GM19395 (cell line): ENCODE measurements around the gene NUCKS1.
A peak's percentile ranks its signal among the peaks of the same experiment; 100 is the strongest.
"Not testable (repeated sequence)": the region's sequence is repeated elsewhere in the genome, so short reads cannot be mapped to it uniquely, and the experiment has no call there.

ENCODE experiments used
- ATAC-seq: cut with Tn5 transposase; IDR thresholded peaks from one replicate; pipeline ENCODE4 v1.9.1; 2021; ENCODE audit warnings: mild to moderate bottlenecking, moderate library complexity; ENCODE audit not compliant: unreplicated experiment

Gene NUCKS1

GRCh38 chr1:205735218-205735617, 14.8 kb downstream of the NUCKS1 start:
- ATAC-seq = no peak

DNA sequence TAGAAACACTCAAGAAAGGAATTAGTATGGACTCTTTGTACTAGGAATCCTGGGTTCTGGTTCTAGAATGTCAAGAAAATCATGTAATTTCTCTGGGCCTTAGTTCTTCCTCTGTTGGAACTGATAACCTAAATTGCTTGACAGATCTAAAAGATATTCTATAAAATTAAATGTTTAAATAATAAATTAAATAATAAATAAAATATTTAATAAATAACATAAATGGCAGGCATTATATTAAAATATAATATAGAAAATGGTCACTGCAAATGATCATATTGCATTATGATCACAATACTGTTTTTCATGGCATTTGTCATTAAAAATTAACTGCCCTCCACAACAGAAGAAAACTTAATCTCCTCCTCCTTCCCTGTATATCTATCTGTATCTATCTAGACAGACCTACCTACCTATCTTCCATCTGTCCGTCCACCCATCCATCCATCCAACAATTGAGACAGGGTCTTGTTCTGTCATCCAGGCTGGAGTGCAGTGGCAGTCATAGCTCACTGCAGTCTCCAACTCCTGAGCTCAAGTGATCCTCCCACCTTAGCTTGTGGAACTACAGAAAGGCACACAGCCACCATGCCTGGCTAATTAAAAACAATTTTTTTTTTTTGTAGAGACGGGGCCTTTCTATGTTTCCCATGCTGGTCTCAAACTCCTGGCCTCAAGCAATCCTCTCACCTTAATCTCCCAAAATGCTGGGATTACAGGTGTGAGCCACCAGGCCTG, 16.4 kb downstream of the NUCKS1 start:
- no peak for ATAC-seq

GRCh38 chr1:205729945-205730610, 19.9 kb downstream of the NUCKS1 start:
- ATAC-seq = no peak

DNA sequence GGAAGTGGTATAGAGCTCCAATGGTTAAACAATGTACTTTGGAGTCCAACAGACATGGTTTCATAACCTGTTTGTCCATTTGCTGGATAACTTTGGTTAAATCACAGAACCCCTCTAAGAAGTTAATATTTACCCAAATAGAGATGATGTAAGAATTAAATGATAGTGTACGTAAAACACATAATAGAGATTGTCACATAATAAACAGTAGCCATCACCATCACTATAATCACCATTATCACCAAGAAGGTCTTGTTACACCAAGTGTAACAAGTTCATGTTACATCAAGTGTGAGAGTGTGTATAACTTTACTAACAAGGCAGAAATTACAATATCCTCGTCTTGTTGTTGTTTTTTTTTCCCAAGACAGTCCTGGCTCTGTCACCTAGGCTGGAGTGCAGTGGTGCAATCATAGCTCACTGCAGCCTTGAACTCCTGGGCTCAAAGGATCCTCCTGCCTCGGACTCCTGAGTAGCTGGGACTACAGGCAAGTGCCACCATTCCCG, 23.3 kb downstream of the NUCKS1 start:
- no peak for ATAC-seq

GRCh38 chr1:205725514-205725913, 24.5 kb downstream of the NUCKS1 start:
- no peak for ATAC-seq

DNA sequence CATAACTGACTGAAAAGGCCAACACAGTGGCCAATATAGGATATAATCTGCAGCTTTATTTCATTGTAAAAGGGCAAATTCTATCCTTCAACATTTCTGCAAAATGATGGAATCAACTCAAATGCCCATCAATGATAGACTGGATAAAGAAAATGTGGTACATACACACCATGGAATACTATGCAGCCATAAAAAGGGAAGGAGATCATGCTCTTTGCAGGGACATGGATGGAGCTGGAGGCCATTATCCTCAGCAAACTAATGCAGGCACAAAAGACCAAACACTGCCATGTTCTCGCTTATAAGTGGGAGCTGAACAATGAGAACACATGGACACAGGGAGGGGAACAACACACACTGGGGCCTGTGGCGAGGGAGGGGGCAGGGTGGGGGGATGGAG, 29.2 kb downstream of the NUCKS1 start:
- ATAC-seq = not testable (repeated sequence)

DNA sequence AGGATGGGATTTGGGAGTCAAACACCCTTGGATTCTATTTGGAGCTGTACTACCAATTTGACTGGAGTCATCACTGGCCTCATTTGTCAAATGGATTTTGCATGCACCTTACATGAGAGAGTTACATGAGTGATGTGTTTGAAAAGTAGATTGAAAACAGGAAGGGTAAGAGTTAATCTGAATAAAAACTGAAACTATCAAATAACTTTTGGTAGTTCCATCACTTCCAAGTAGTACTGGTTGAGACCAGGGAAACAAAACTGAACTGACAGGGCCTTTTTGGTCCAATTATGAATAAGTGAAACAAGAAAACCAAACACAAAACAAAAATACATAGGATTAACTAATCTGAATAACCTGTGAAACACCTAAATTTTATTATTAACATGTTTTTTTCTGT, 30.2 kb downstream of the NUCKS1 start:
- ATAC-seq = no peak

GRCh38 chr1:205719015-205719414, 31.0 kb downstream of the NUCKS1 start:
- ATAC-seq = no peak

- ATAC-seq = no peak
Observed at GRCh38 chr1:205716371-205717132, 33.4 kb downstream of the NUCKS1 start.

DNA sequence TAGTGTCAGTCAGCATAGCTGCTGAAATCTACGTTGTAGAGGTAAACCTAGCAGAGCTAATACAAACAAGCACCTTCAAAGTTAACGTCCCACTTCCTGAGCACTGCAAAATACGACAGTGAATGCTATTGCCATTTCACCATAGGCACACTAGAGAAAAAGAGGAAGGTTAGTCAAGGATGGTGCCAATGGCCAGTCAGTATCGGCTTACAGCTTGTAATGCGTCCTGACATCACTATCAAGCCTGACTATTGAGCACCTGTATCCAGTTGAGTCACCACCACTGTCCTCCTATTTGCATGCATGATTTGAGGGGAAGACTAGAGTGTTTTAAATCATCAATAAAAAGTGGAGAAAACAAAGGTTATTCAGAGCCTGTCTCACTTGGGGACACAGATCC, 34.4 kb downstream of the NUCKS1 start:
- ATAC-seq = no peak

DNA sequence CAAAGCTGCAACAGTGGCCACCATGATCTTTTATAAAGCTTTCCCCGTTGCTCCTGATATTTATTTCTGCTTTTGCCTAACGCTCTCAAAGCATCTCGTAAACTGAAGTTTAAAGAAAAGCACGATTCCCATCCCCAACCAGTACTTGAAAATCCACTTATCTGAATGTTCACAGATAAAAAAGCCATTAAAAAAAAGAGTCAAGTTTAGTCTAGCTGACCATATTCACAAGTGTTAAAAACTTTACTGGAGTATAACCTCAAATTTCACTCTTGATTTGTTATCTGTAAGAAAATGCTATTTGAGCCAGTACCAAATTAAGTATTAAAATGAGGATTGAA, 35.1 kb downstream of the NUCKS1 start:
- no peak for ATAC-seq

DNA sequence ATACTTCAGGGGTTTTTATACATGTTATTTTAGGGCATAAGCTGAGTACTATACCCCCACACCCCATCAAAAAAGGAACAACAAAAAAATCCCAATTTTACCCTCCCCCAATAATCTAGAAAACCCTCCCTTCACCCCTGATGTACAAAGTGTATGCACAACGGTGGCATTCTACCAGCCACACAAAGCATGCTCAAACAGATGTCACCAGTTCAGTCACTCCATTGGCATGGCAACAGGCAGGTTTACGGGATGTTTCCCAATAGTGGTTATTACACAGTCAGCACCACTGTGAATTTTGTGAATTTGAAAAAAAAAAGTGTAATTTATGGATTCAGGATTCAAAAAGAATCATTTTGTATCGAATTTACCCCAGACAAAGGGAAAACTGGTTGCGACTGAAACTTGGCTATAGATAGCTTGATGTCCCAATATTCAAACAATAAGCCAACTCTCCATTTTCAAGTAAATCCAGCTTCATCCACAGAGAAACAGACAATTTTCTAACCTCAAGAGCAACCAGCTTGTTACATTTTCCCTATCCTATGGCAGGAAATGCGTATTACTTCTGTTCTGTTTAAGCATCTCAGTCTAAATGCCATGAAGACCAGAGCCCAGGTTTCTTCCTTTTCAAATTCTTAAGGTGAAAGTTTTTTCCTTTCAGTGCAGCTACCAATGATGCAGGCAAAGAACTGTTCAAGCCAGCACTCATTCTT, 35.6 kb downstream of the NUCKS1 start:
- no peak for ATAC-seq

DNA sequence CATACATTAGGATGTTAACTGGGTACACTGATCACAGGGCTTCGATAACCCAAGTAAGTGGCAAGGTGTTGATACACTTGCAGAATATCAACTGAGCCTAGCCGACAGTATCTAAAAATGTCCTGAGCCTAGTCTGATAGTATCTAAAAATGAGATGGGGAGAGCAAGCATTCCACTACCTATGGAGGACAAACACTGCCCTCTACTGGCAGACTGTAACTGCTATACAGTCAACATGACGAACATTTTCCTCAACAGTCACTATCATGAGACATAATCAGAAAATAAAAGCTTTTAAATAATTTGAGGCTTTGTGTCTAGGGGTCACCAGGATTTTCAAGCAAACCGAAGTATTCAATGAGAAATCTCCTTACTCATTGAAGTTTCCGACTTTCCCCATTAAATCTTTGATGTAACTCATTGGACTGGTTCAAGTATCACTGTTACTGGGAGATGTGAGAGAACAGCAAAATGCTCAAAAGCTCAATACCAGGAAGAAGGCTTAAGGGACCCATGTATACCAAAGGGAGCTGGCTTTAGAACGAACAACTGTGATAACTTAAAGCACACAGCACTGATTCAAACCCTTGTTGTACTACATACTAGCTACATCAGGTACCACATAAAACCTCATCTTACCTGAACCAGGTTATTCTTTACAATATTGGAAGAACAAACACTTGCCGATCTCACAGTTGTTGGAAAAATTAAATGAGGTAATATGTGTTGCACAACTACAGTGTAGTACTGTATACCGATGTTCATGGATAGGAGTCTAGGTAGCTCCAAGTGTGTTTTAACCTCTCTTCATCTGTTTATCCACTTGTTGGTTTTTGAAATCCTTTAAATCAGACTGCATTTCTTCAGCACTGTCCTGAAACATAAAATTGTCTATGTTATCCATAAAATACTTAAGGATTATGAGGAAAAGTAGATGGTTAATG, 38.6 kb downstream of the NUCKS1 start:
- ATAC-seq = peak; percentile 70

- ATAC-seq = no peak
Observed at GRCh38 chr1:205710201-205711062, 39.5 kb downstream of the NUCKS1 start.

- no peak for ATAC-seq
Observed at GRCh38 chr1:205709640-205710039, 40.3 kb downstream of the NUCKS1 start.

DNA sequence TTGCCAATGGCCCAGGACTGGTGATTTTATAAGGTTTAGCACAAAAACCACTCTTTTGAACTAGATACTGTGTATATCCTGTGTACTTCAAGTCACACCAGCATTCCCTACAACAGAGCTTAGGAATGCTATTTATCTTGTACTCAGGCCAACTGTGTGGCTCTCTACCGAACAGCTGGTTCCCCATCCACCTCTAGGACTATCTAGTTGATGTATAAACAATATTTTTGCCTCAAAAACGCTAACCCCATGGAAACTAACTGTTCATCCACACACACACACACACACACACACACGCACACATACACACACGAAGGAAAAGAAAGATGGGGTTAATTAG, 41.0 kb downstream of the NUCKS1 start:
- no peak for ATAC-seq

GRCh38 chr1:205706601-205707502, 43.1 kb downstream of the NUCKS1 start:
- no peak for ATAC-seq

DNA sequence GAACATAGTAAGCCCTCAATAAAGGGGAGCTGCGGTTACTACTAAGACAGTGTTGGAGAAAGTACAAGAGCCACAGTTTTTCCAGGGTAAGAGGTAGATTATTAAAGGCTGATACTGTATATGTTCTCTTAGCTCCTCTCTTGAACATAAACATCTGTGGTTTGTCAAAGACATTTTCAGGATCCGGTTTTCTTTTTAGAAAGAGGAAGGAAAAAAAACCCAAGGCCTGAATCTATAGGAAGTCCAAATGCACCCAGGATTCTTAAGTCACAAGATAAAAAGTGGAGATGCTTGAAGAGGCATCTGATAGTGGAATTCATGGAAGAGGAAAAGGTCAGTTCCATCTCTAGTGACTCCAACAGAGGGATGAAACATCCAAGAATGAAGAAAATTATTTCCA, 45.1 kb downstream of the NUCKS1 start:
- no peak for ATAC-seq
